Measurements from ENCODE around the gene CD164L2.
"Not testable (repeated sequence)": the region's sequence is repeated elsewhere in the genome, so short reads cannot be mapped to it uniquely, and the experiment has no call there.

CD164L2 gene

GRCh38 chr1:27409669-27410068 is 26.5 kb upstream of the CD164L2 start:
- TF ChIP-seq CTCF (IDR thresholded peaks at IDR 0.05; ENCODE audit: low read depth, low read length), result no peak
- TF ChIP-seq EZH2phosphoT487 (IDR thresholded peaks at IDR 0.05; ENCODE audit: low read depth), result no peak
- Histone ChIP-seq H3K79me2 (ENCODE audit: low read length) (no peaks in the 10 kb centered on the region), H2AFZ (ENCODE audit: low read depth, low read length) (no peak overlapping the region), H3K9me3 (ENCODE audit: insufficient read depth, low read length) (no peaks in the 10 kb centered on the region), H3K4me1 (ENCODE audit: low read length) (peaks cover 25% of the 10 kb centered on the region), H3K4me2 (ENCODE audit: low read length) (no peak overlapping the region), H3K9ac (ENCODE audit: low read length) (no peak overlapping the region), H3K27me3 (ENCODE audit: low read depth, low read length) (no peaks in the 10 kb centered on the region), H3K4me3 (ENCODE audit: low read length) (no peak overlapping the region), H3K27ac (ENCODE audit: low read length) (no peak overlapping the region), H3K36me3 (replicated peaks; ENCODE audit: low read depth, low read length) (peaks cover 31% of the 10 kb centered on the region), H4K20me1 (ENCODE audit: insufficient read depth, low read length) (no peaks in the 10 kb centered on the region)

- no peak for TF ChIP-seq EZH2phosphoT487 (IDR thresholded peaks at IDR 0.05; ENCODE audit: low read depth)
- no peak for TF ChIP-seq CTCF (IDR thresholded peaks at IDR 0.05; ENCODE audit: low read depth, low read length)
- Histone ChIP-seq H2AFZ (ENCODE audit: low read depth, low read length) (no peak overlapping the region), H3K4me3 (ENCODE audit: low read length) (no peak overlapping the region), H3K4me2 (ENCODE audit: low read length) (no peak overlapping the region), H3K4me1 (ENCODE audit: low read length) (peaks cover 25% of the 10 kb centered on the region), H3K9me3 (ENCODE audit: insufficient read depth, low read length) (no peaks in the 10 kb centered on the region), H3K79me2 (ENCODE audit: low read length) (no peaks in the 10 kb centered on the region), H3K9ac (ENCODE audit: low read length) (no peak overlapping the region), H4K20me1 (ENCODE audit: insufficient read depth, low read length) (no peaks in the 10 kb centered on the region), H3K27ac (ENCODE audit: low read length) (no peak overlapping the region), H3K36me3 (replicated peaks; ENCODE audit: low read depth, low read length) (peaks cover 19% of the 10 kb centered on the region), H3K27me3 (ENCODE audit: low read depth, low read length) (no peaks in the 10 kb centered on the region)
Observed at GRCh38 chr1:27408151-27408550, 25.0 kb upstream of the CD164L2 start.

- H3K27me3 ChIP-seq (ENCODE audit: low read depth, low read length); H4K20me1 ChIP-seq (ENCODE audit: insufficient read depth, low read length); H3K79me2 ChIP-seq (ENCODE audit: low read length); H3K9me3 ChIP-seq (ENCODE audit: insufficient read depth, low read length); H3K4me3 ChIP-seq (ENCODE audit: low read length); H3K9ac ChIP-seq (ENCODE audit: low read length); H2AFZ ChIP-seq (ENCODE audit: low read depth, low read length): not testable (repeated sequence)
- peaks cover 22% of the 10 kb centered on the region for H3K4me1 ChIP-seq (ENCODE audit: low read length)
- peaks cover 13% of the 10 kb centered on the region for H3K36me3 ChIP-seq (replicated peaks; ENCODE audit: low read depth, low read length)
- peak overlapping the region; percentile 48 for H3K4me2 ChIP-seq (ENCODE audit: low read length)
- peak overlapping the region; percentile 29; the same call in 1 of the 2 replicates for H3K27ac ChIP-seq (ENCODE audit: low read length)
Observed at GRCh38 chr1:27406791-27407190, 23.7 kb upstream of the CD164L2 start.

- H4K20me1 ChIP-seq (ENCODE audit: insufficient read depth, low read length), result no peaks in the 10 kb centered on the region
- H3K9me3 ChIP-seq (ENCODE audit: insufficient read depth, low read length), result no peaks in the 10 kb centered on the region
- peaks cover 20% of the 10 kb centered on the region for H3K4me1 ChIP-seq (ENCODE audit: low read length)
- peaks cover 13% of the 10 kb centered on the region for H3K36me3 ChIP-seq (replicated peaks; ENCODE audit: low read depth, low read length)
- H3K27ac ChIP-seq (ENCODE audit: low read length), result no peak overlapping the region
- H3K4me3 ChIP-seq (ENCODE audit: low read length), result no peak overlapping the region
- no peak overlapping the region for H3K9ac ChIP-seq (ENCODE audit: low read length)
- 0 out of 2 replicates have a peak overlapping the region, but pooled peaks have one; percentile 48 for H3K4me2 ChIP-seq (ENCODE audit: low read length)
- H2AFZ ChIP-seq (ENCODE audit: low read depth, low read length), result no peak overlapping the region
- no peaks in the 10 kb centered on the region for H3K27me3 ChIP-seq (ENCODE audit: low read depth, low read length)
- no peaks in the 10 kb centered on the region for H3K79me2 ChIP-seq (ENCODE audit: low read length)
- TF ChIP-seq CTCF (IDR thresholded peaks at IDR 0.05; ENCODE audit: low read depth, low read length) (no peak), EZH2phosphoT487 (IDR thresholded peaks at IDR 0.05; ENCODE audit: low read depth) (no peak)
Observed at GRCh38 chr1:27406362-27406680, 23.2 kb upstream of the CD164L2 start.

- H3K4me3 ChIP-seq (ENCODE audit: low read length); H2AFZ ChIP-seq (ENCODE audit: low read depth, low read length); H3K4me2 ChIP-seq (ENCODE audit: low read length); H3K36me3 ChIP-seq (replicated peaks; ENCODE audit: low read depth, low read length); H4K20me1 ChIP-seq (ENCODE audit: insufficient read depth, low read length); H3K79me2 ChIP-seq (ENCODE audit: low read length); H3K27me3 ChIP-seq (ENCODE audit: low read depth, low read length); H3K9ac ChIP-seq (ENCODE audit: low read length); H3K27ac ChIP-seq (ENCODE audit: low read length); H3K9me3 ChIP-seq (ENCODE audit: insufficient read depth, low read length): not testable (repeated sequence)
- H3K4me1 ChIP-seq (ENCODE audit: low read length), result peaks cover 17% of the 10 kb centered on the region
Observed at GRCh38 chr1:27405598-27406361, 22.6 kb upstream of the CD164L2 start.
